A549 (cell line): ENCODE data around the gene AMPD1. TPM values are rescaled to one million over a fixed set of nuclear protein-coding genes. Genes with fewer than 3 reads are reported as not detected.

Experiments used
- ATAC-seq, 2 experiments: fragments of 200-7000 bp in 1 of 2; fragments of >200 bp in 1 of 2; cut with Nextera tagmentation in 1 of 2; cut with Tn5 transposase in 1 of 2; 3 replicates each; pipeline versions ENCODE4 v1.8.0 to v1.9.1; 2018 to 2020; ENCODE audit warnings: mild to moderate bottlenecking in 1 of 2, moderate library complexity in 1 of 2
- CTCF ChIA-PET: fragments of 300-600 bp; sonication (Branson Sonifier 250); formaldehyde crosslinking; extraction: SDS; loops from one replicate; lab custom pipeline; 2021; ENCODE audit warnings: antibody characterized with exemption, inconsistent platforms; lab: Yijun Ruan, JAX
- POLR2A ChIA-PET: fragments of 350-600 bp; formaldehyde crosslinking; extraction: SDS; loops from one replicate; lab custom pipeline; 2021; ENCODE audit warnings: antibody characterized with exemption, inconsistent platforms; lab: Yijun Ruan, JAX
- DNase-seq, 2 experiments: peaks; one replicate each; pipeline versions ENCODE4 v3.0.0 to v3.0.0-alpha.2; 2011 to 2016; ENCODE audit warnings: low read depth in 1 of 2, low spot score in 1 of 2
- FAIRE-seq: peaks from 2 replicates; lab custom pipeline; 2011; peaks lifted over from hg19 to GRCh38; lab: Jason Lieb, UNC
- H3K27ac ChIP-seq, 2 experiments: fragments of >200 bp; sonication (Bioruptor Twin); formaldehyde crosslinking; 3 replicates each; pipeline ENCODE4 v1.5.1; 2016 to 2017
- H3K4me1 ChIP-seq: fragments of >200 bp; sonication (Bioruptor Twin); formaldehyde crosslinking; 3 replicates; pipeline ENCODE4 v1.6.1; 2016
- H3K4me2 ChIP-seq: fragments of >200 bp; sonication (Bioruptor Twin); formaldehyde crosslinking; 3 replicates; pipeline ENCODE4 v1.6.1; 2016
- H3K4me3 ChIP-seq: fragments of >200 bp; sonication (Bioruptor Twin); formaldehyde crosslinking; 3 replicates; pipeline ENCODE4 v1.5.1; 2016
- H3K9me3 ChIP-seq: fragments of >200 bp; sonication (Bioruptor Twin); formaldehyde crosslinking; 3 replicates; pipeline ENCODE4 v1.6.1; 2016
- E2F6 ChIP-seq: IDR thresholded peaks from 2 replicates; pipeline ENCODE4 v1.6.1; 2012; ENCODE audit warnings: low read depth, borderline replicate concordance
- EHF ChIP-seq: fragments of 250-450 bp; sonication (Bioruptor Pico); IDR thresholded peaks from 2 replicates; pipeline ENCODE4 v1.5.0; 2020; ENCODE audit warnings: mild to moderate bottlenecking
- FOSB ChIP-seq: fragments of 250-450 bp; sonication (Bioruptor Pico); IDR thresholded peaks from 2 replicates; pipeline ENCODE4 v1.5.0; 2020; ENCODE audit warnings: mild to moderate bottlenecking, moderate library complexity
- FOSL2 ChIP-seq, 2 experiments: fragments of 450-650 bp in 1 of 2; fragments of >200 bp in 1 of 2; sonication (Bioruptor Twin) in 1 of 2; formaldehyde crosslinking; IDR thresholded peaks; 2 replicates each; pipeline versions ENCODE4 v1.5.0 to v1.6.1; 2016 to 2020; ENCODE audit warnings: mild to moderate bottlenecking in 1 of 2, moderate library complexity in 1 of 2
- HDAC2 ChIP-seq: fragments of 200-600 bp; sonication (generic); IDR thresholded peaks from 2 replicates; pipeline ENCODE4 v1.6.1; 2016
- HMGXB4 ChIP-seq: fragments of 250-450 bp; sonication (Bioruptor Pico); IDR thresholded peaks from 2 replicates; pipeline ENCODE4 v1.5.0; 2021; ENCODE audit warnings: mild to moderate bottlenecking, moderate library complexity, borderline replicate concordance
- NPAS2 ChIP-seq: fragments of 250-450 bp; sonication (Bioruptor Pico); IDR thresholded peaks from 2 replicates; pipeline ENCODE4 v1.8.0; 2022; ENCODE audit warnings: mild to moderate bottlenecking, moderate library complexity, borderline replicate concordance
- PHF8 ChIP-seq: fragments of 200-600 bp; sonication (generic); IDR thresholded peaks from 2 replicates; pipeline ENCODE4 v1.6.1; 2016; ENCODE audit warnings: low read depth, mild to moderate bottlenecking, antibody characterized with exemption, moderate library complexity, borderline replicate concordance
- REST ChIP-seq: fragments of 200-600 bp; sonication (generic); IDR thresholded peaks from 2 replicates; pipeline ENCODE4 v1.6.1; 2016; ENCODE audit warnings: antibody characterized with exemption, mild to moderate bottlenecking, moderate library complexity
- SMC3 ChIP-seq: fragments of >200 bp; sonication (Bioruptor Twin); formaldehyde crosslinking; IDR thresholded peaks from 3 replicates; pipeline ENCODE4 v1.6.1; 2018; ENCODE audit warnings: inconsistent platforms
- TFCP2L1 ChIP-seq: fragments of 250-450 bp; sonication (Bioruptor Pico); IDR thresholded peaks from 2 replicates; pipeline ENCODE4 v1.5.0; 2021; ENCODE audit warnings: mild to moderate bottlenecking
- TP53 ChIP-seq: fragments of 250-450 bp; sonication (Bioruptor Pico); IDR thresholded peaks from 2 replicates; pipeline ENCODE4 v1.5.0; 2021; ENCODE audit warnings: mild to moderate bottlenecking, moderate library complexity
- ZNF302 ChIP-seq: fragments of 250-450 bp; sonication (Bioruptor Pico); IDR thresholded peaks from 2 replicates; pipeline ENCODE4 v1.9.0; 2021; ENCODE audit warnings: inconsistent platforms, mild to moderate bottlenecking, moderate library complexity
- ZSCAN20 ChIP-seq: fragments of 250-450 bp; sonication (Bioruptor Pico); IDR thresholded peaks from 2 replicates; pipeline ENCODE4 v1.8.0; 2022; ENCODE audit warnings: mild to moderate bottlenecking, moderate library complexity
- WGBS: methylation state at CpG from one replicate; pipeline ENCODE4 v1.1.6; 2017; ENCODE audit errors: missing lambda C conversion rate; 5-methylcytosine and 5-hydroxymethylcytosine counted together
- polyA plus RNA-seq, 4 experiments: library from polyadenylated mRNA; depleted of rRNA in 3 of 4; stranded (reverse); fragments of >200 nt; fragmentation: RNase III in 1 of 4; extraction: RNeasy Plus Mini Kit Qiagen cat#74134 plus additional on column Dnase treatment in 1 of 4; gene quantifications; 2 replicates in 3 of 4; 3 replicates in 1 of 4; pipeline ENCODE4 v1.2.3, GENCODE V29; 2011 to 2017

AMPD1 gene
- polyA plus RNA-seq, 2 of the 4 experiments (the other 2 are of a cell fraction) = not detected

GRCh38 chr1:114725230-114725629 lies 29.9 kb upstream of the AMPD1 start:
- no peaks in the 10 kb centered on the region for H3K9me3 ChIP-seq
- ChIA-PET POLR2A (no interaction called here), CTCF (no interaction called here)
- TF ChIP-seq EHF (no peak), ZNF302 (no peak), TP53 (no peak), SMC3 (no peak), HMGXB4 (CRISPR knock-in tag) (no peak), E2F6 (no peak), TFCP2L1 (CRISPR knock-in tag) (no peak)
- 88% methylated on average over 1 of the region's 1 CpG for WGBS
- no peak overlapping the region for H3K4me2 ChIP-seq
- ATAC-seq (no peak), DNase-seq (no peak), FAIRE-seq (no peak)
- no peak overlapping the region for H3K4me3 ChIP-seq
- H3K27ac ChIP-seq = no peak overlapping the region
- no peaks in the 10 kb centered on the region for H3K4me1 ChIP-seq

GRCh38 chr1:114723915-114724314 lies 28.6 kb upstream of the AMPD1 start:
- WGBS = 89% methylated on average over 1 of the region's 1 CpG

GRCh38 chr1:114723457-114723856 lies 28.1 kb upstream of the AMPD1 start:
- no peak overlapping the region for H3K27ac ChIP-seq
- no peaks in the 10 kb centered on the region for H3K9me3 ChIP-seq
- no peaks in the 10 kb centered on the region for H3K4me1 ChIP-seq
- ATAC-seq (no peak), DNase-seq (no peak), FAIRE-seq (no peak)
- H3K4me3 ChIP-seq = no peak overlapping the region
- 0% methylated on average over 1 of the region's 1 CpG for WGBS
- ChIA-PET POLR2A (no interaction called here), CTCF (interaction anchor here (0.7 kb wide), 1 partner anchor 44 kb away, joined by 3 read pairs; no protein-coding TSS in a partner anchor)
- H3K4me2 ChIP-seq = no peak overlapping the region
- TF ChIP-seq NPAS2 (CRISPR knock-in tag) (no peak), ZSCAN20 (CRISPR knock-in tag) (no peak), FOSL2 (IDR thresholded peaks at IDR 0.05) (no peak), FOSL2 (CRISPR knock-in tag; IDR thresholded peaks at IDR 0.05) (no peak), PHF8 (no peak), FOSB (no peak), HDAC2 (no peak)

More at GRCh38 chr1:114723915-114724314, 28.6 kb upstream of the AMPD1 start:
- no peak for TF ChIP-seq REST
- DNase-seq = no peak
- ATAC-seq = no peak
- Histone ChIP-seq H3K9me3 (no peaks in the 10 kb centered on the region), H3K4me1 (no peaks in the 10 kb centered on the region), H3K4me2 (no peak overlapping the region), H3K27ac (no peak overlapping the region), H3K4me3 (no peak overlapping the region)
- POLR2A ChIA-PET = no interaction called here
- FAIRE-seq = no peak
- CTCF ChIA-PET = interaction anchor here (0.7 kb wide), 1 partner anchor 43 kb away, joined by 3 read pairs; no protein-coding TSS in a partner anchor
